Fibroblast of mammary gland (primary cell): ENCODE results near the gene CNPY4.
"Not testable (repeated sequence)": the region's sequence is repeated elsewhere in the genome, so short reads cannot be mapped to it uniquely, and the experiment has no call there.

Experiments used
- DNase-seq: peaks from one replicate; pipeline ENCODE4 v3.0.0-alpha.2; 2010; ENCODE audit warnings: low read depth
- H3K4me3 ChIP-seq: 2 replicates; pipeline ENCODE4 v1.5.1; 2011; ENCODE audit warnings: low read depth, mild to moderate bottlenecking, low read length, moderate library complexity; ENCODE audit not compliant: control insufficient read depth
- CTCF ChIP-seq: conservative IDR thresholded peaks from 2 replicates; pipeline ENCODE4 v1.5.1; 2011; ENCODE audit warnings: low read depth, low read length, inconsistent platforms; ENCODE audit not compliant: control insufficient read depth, insufficient read depth

CNPY4 gene

DNA sequence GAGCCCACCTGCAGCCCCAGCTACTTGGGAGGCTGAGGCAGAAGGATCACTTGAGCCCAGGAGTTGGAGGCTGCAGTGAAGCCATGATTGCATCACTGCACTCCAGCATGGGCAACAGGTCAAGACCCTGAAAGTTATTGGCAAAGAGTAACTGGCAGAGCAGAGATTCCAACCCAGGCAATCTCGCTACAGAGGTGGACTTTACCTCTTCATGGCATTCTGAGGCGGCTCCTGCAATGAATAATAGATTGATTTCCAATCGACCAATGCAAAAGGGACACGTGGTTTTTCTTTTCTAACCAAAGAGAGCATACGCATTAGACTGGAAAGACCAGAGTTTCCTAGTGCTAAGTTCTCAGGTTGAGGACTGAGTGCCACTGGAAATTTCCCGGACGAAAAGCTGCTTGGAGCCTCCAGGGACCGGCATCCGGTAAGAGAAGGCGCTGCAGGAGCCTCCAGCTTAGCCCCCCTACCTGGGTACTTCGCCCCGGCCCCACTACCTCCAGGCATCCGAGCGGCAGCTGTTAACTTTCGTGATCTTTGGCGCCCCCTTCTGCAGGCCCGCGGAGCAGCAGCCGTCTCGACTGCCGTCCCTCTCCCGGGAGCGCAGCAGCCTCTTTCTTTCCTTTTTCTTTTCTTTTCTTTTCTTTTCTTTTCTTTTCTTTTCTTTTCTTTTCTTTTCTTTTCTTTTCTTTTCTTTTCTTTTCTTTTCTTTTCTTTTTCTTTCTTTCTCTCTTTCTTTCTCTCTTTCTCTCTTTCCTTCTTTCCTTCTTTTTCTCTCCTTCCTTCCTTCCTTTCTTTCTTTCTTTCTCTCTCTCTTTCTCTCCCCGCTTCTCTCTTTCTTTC lies 11.4 kb downstream of the CNPY4 start:
- no peak overlapping the region for H3K4me3 ChIP-seq
- TF ChIP-seq CTCF = peak; percentile 62
- peak; percentile 40 for DNase-seq

- no peak for DNase-seq
- no peak for TF ChIP-seq CTCF
- H3K4me3 ChIP-seq = no peak overlapping the region
Measured at GRCh38 chr7:100132126-100132525, 12.7 kb downstream of the CNPY4 start.

GRCh38 chr7:100132697-100133151 lies 13.3 kb downstream of the CNPY4 start:
- peak; percentile 66 for DNase-seq
- TF ChIP-seq CTCF = peak; percentile 96
- H3K4me3 ChIP-seq = no peak overlapping the region

GRCh38 chr7:100137851-100138760 lies 18.7 kb downstream of the CNPY4 start:
- TF ChIP-seq CTCF = no peak
- no peak for DNase-seq
- no peak overlapping the region for H3K4me3 ChIP-seq

GRCh38 chr7:100141555-100141949 lies 22.1 kb downstream of the CNPY4 start:
- no peak for DNase-seq
- H3K4me3 ChIP-seq = no peak overlapping the region
- TF ChIP-seq CTCF = no peak

DNA sequence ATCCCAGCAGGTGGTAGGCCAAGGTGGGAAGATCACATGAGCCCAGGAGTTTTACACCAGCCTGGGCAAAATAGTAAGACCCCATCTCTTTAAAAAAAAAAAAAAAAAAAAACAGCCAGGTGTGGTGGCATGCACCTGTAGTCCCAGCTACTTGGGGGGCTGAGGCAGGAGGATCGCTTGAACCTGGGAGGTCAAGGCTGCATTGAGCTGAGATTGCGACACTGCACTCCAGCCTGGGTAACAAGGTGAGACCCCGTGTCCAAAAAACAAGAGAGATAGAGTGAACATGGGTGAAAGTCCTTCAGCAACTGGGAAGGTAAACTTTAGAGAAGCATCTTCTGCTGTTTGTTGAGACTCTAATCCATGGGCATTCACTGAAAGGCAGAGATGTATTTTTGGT lies 23.0 kb downstream of the CNPY4 start:
- DNase-seq = no peak
- no peak for TF ChIP-seq CTCF
- H3K4me3 ChIP-seq = no peak overlapping the region

- H3K4me3 ChIP-seq = not testable (repeated sequence)
- peak; percentile 68 for DNase-seq
Measured at GRCh38 chr7:100146350-100146749, 26.9 kb downstream of the CNPY4 start.
